Keratinocyte (primary cell): ENCODE measurements around the gene BTBD6.

Experiments
- EZH2 ChIP-seq: IDR thresholded peaks from one replicate; pipeline ENCODE4 v1.6.1; 2012; ENCODE audit warnings: inconsistent platforms, mild to moderate bottlenecking, low read length, moderate library complexity
- TF ChIP-seq, protein P1 (sequence below), 3 experiments: IDR thresholded peaks in 1 of 3; conservative IDR thresholded peaks in 1 of 3; optimal IDR thresholded peaks in 1 of 3; 2 replicates in 2 of 3; 3 replicates in 1 of 3; pipeline versions ENCODE3 to v1.5.1; 2011; ENCODE audit warnings: low read length in 3 of 3, mild to moderate bottlenecking in 3 of 3, moderate library complexity in 2 of 3, control low read depth in 1 of 3, inconsistent platforms in 1 of 3; ENCODE audit not compliant: insufficient read depth in 2 of 3; ENCODE audit errors: extremely low read depth in 1 of 3

DNA sequence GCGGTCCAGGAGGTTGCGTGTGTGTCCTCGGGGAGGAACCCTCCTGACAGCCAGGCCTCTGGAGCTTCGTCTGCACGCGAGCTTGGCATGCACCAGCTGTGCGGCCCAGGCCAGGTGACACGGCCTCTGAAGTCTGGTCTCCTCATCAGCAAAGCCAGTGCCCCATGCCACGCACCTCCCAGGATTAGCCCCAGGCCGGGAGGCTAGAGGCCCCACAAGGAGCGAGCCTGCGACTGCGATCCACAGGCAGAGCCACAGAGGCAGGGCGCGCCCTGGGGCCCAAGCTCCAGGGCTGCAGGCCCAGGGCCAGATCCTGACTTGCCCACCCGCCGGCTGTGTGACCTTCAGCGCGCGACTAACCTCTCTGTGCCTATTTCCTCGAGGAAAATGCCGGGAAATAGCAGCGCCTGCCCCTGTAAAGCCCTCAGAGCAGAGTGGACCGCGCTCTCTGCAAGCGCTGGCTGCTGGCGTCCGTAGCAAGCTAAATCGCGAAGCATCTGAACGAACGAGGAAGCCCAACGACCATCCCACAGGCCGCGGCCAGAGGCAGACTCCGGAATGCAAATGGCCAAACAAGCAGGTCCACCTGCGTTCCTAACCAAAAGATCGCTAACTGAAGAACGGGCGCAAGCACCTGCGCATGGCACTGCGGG is 492 bp upstream of the BTBD6 start:
- TF ChIP-seq, protein P1, sequence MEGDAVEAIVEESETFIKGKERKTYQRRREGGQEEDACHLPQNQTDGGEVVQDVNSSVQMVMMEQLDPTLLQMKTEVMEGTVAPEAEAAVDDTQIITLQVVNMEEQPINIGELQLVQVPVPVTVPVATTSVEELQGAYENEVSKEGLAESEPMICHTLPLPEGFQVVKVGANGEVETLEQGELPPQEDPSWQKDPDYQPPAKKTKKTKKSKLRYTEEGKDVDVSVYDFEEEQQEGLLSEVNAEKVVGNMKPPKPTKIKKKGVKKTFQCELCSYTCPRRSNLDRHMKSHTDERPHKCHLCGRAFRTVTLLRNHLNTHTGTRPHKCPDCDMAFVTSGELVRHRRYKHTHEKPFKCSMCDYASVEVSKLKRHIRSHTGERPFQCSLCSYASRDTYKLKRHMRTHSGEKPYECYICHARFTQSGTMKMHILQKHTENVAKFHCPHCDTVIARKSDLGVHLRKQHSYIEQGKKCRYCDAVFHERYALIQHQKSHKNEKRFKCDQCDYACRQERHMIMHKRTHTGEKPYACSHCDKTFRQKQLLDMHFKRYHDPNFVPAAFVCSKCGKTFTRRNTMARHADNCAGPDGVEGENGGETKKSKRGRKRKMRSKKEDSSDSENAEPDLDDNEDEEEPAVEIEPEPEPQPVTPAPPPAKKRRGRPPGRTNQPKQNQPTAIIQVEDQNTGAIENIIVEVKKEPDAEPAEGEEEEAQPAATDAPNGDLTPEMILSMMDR (optimal IDR thresholded peaks at IDR 0.05 in 1 of 3, IDR thresholded peaks at IDR 0.05 in 1 of 3, conservative IDR thresholded peaks at IDR 0.05 in 1 of 3; ENCODE audit: extremely low read depth in 1 of 3, insufficient read depth in 2 of 3, low read length in 3 of 3), result no peak
- TF ChIP-seq EZH2, result no peak
